Nephron (organoid): ENCODE results near the gene NEGR1.

Experiments
- H3K27ac Mint-ChIP-seq, 3 experiments: 2 replicates each; pipeline ENCODE4 v1.8.0; 2020; ENCODE audit warnings: mixed read lengths in 3 of 3, mild to moderate bottlenecking in 2 of 3, moderate library complexity in 1 of 3
- H3K27me3 Mint-ChIP-seq: 2 replicates; pipeline ENCODE4 v1.8.0; 2021; ENCODE audit warnings: low read depth, mild to moderate bottlenecking, moderate library complexity, mixed read lengths
- H3K36me3 Mint-ChIP-seq: 2 replicates; pipeline ENCODE4 v1.8.0; 2020; ENCODE audit warnings: low read depth, mixed read lengths
- H3K4me1 Mint-ChIP-seq: 2 replicates; pipeline ENCODE4 v1.8.0; 2020; ENCODE audit warnings: mixed read lengths
- H3K4me3 Mint-ChIP-seq, 3 experiments: 2 replicates each; pipeline ENCODE4 v1.8.0; 2020; ENCODE audit warnings: mild to moderate bottlenecking in 3 of 3, mixed read lengths in 3 of 3, moderate library complexity in 2 of 3
- H3K9me3 Mint-ChIP-seq: 2 replicates; pipeline ENCODE4 v1.8.0; 2020; ENCODE audit warnings: mixed read lengths
- TF ChIP-seq, protein P1 (sequence below), 3 experiments: fragments of 200-600 bp; sonication (generic); IDR thresholded peaks; one replicate each; pipeline ENCODE4 v1.5.0; 2021; ENCODE audit warnings: antibody characterized with exemption in 3 of 3; ENCODE audit not compliant: unreplicated experiment in 3 of 3

The NEGR1 gene

DNA sequence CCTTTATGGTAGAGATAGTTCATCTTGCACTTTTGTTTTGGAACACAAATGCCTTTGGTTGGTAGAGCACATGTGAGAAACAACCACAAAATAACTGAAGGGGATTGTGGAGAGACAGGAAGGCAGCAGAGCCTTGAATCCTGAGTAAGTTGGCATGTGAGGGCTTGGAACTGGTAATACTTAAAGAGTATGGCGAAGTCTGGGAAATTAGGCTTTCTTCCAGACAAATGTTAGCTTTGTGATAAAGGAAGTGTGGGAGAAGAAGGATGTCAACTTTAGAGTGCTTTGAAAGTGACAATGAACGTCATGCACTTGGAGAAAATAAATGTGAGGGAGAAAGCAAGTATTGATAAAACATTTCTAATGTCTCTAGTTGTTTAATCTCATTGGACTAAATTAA, 725.2 kb downstream of the NEGR1 start:
- no peaks in the 10 kb centered on the region for H3K27me3 Mint-ChIP-seq
- no peak overlapping the region for H3K4me3 Mint-ChIP-seq
- no peak overlapping the region for H3K27ac Mint-ChIP-seq
- TF ChIP-seq, protein P1, sequence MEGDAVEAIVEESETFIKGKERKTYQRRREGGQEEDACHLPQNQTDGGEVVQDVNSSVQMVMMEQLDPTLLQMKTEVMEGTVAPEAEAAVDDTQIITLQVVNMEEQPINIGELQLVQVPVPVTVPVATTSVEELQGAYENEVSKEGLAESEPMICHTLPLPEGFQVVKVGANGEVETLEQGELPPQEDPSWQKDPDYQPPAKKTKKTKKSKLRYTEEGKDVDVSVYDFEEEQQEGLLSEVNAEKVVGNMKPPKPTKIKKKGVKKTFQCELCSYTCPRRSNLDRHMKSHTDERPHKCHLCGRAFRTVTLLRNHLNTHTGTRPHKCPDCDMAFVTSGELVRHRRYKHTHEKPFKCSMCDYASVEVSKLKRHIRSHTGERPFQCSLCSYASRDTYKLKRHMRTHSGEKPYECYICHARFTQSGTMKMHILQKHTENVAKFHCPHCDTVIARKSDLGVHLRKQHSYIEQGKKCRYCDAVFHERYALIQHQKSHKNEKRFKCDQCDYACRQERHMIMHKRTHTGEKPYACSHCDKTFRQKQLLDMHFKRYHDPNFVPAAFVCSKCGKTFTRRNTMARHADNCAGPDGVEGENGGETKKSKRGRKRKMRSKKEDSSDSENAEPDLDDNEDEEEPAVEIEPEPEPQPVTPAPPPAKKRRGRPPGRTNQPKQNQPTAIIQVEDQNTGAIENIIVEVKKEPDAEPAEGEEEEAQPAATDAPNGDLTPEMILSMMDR (IDR thresholded peaks at IDR 0.05; ENCODE audit: unreplicated experiment in 3 of 3): no peak
- H3K9me3 Mint-ChIP-seq: no peaks in the 10 kb centered on the region
- no peaks in the 10 kb centered on the region for H3K36me3 Mint-ChIP-seq
- H3K4me1 Mint-ChIP-seq: no peaks in the 10 kb centered on the region

DNA sequence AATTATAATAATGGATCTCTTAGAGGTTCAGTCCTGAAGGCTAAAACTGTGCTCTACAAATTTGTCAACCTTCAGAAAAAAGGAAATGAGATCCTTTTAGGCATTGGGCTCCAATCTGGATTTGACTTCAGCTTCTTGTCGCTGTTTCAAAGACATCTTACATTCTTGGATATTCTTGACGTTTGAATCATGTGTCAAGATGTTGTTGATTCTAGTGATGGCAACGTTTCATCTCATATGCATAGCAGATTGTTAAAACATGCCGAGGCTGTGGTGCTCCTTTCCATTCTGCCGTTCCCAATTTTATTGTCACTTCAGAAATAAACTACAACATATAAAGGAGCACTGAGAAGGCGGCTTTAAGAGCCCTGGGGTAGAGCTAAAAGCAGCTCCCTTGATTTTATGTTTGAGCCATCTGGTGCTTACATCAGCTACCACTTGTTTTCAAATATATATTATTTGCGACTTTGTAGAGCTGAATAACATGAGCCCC, 733.9 kb downstream of the NEGR1 start:
- TF ChIP-seq, protein P1 (IDR thresholded peaks at IDR 0.05; ENCODE audit: unreplicated experiment in 3 of 3): no peak
- H3K4me3 Mint-ChIP-seq: no peak overlapping the region
- H3K27ac Mint-ChIP-seq: no peak overlapping the region
- no peaks in the 10 kb centered on the region for H3K4me1 Mint-ChIP-seq
- H3K36me3 Mint-ChIP-seq: no peaks in the 10 kb centered on the region
- H3K9me3 Mint-ChIP-seq: no peaks in the 10 kb centered on the region
- no peaks in the 10 kb centered on the region for H3K27me3 Mint-ChIP-seq

DNA sequence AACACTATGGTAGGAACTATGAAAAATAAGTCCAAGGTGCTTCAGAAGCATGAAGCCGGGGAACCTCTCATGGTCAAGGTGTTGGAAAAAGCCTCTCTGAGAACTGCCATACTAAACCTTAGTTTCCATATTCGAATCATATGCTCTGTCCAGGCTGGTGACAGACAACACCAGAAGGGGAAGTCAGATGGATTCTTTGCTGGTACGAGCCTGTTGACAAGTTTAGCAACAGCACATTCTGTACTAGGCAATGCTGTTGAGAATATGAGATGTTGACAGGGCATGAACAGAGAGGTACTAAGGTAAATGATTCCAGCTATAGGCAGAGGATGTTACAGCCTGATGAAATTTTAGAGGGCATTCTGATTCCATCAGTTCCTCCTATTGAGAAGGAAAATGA, 740.2 kb downstream of the NEGR1 start:
- no peaks in the 10 kb centered on the region for H3K9me3 Mint-ChIP-seq
- H3K36me3 Mint-ChIP-seq: no peaks in the 10 kb centered on the region
- no peaks in the 10 kb centered on the region for H3K27me3 Mint-ChIP-seq
- H3K4me1 Mint-ChIP-seq: no peaks in the 10 kb centered on the region
- TF ChIP-seq, protein P1 (IDR thresholded peaks at IDR 0.05; ENCODE audit: unreplicated experiment in 3 of 3): no peak
- no peak overlapping the region for H3K27ac Mint-ChIP-seq
- no peak overlapping the region for H3K4me3 Mint-ChIP-seq

GRCh38 chr1:71533950-71534349, 748.4 kb downstream of the NEGR1 start:
- Mint-ChIP-seq H3K27ac (no peak overlapping the region), H3K9me3 (no peaks in the 10 kb centered on the region), H3K36me3 (no peaks in the 10 kb centered on the region), H3K4me3 (no peak overlapping the region), H3K27me3 (no peaks in the 10 kb centered on the region), H3K4me1 (peaks cover 8% of the 10 kb centered on the region)
- TF ChIP-seq, protein P1 (IDR thresholded peaks at IDR 0.05; ENCODE audit: unreplicated experiment in 3 of 3): no peak

- no peaks in the 10 kb centered on the region for H3K9me3 Mint-ChIP-seq
- no peak overlapping the region for H3K4me3 Mint-ChIP-seq
- no peaks in the 10 kb centered on the region for H3K36me3 Mint-ChIP-seq
- peaks cover 8% of the 10 kb centered on the region for H3K4me1 Mint-ChIP-seq
- no peaks in the 10 kb centered on the region for H3K27me3 Mint-ChIP-seq
- TF ChIP-seq, protein P1 (IDR thresholded peaks at IDR 0.05; ENCODE audit: unreplicated experiment in 3 of 3): no peak
- H3K27ac Mint-ChIP-seq: no peak overlapping the region
Observed at GRCh38 chr1:71532343-71532742, 750.0 kb downstream of the NEGR1 start.

DNA sequence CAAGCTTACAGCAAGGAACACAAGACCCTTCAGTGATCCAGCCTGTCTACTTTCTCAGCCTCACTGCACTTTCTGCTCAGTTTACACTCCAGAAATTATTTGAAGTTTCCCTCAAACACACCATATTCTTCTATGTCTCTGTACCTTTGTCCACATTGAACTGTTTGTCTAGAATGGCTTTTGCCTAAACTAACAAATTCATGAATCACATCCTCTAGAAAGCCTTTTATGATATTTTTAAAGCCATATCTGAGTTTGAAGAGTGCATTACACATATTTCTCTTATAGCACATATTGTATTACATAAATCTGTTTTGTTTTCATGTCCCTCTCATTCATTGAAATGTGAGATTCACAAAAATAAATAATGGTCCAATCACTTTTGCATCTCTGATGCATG, 755.5 kb downstream of the NEGR1 start:
- peaks cover 8% of the 10 kb centered on the region for H3K4me1 Mint-ChIP-seq
- H3K4me3 Mint-ChIP-seq: no peak overlapping the region
- H3K27ac Mint-ChIP-seq: no peak overlapping the region
- TF ChIP-seq, protein P1 (IDR thresholded peaks at IDR 0.05; ENCODE audit: unreplicated experiment in 3 of 3): no peak
- no peaks in the 10 kb centered on the region for H3K9me3 Mint-ChIP-seq
- no peaks in the 10 kb centered on the region for H3K36me3 Mint-ChIP-seq
- peaks cover 3% of the 10 kb centered on the region for H3K27me3 Mint-ChIP-seq
